Activated CD8-positive, alpha-beta T cell treated with anti-CD3 and anti-CD28 coated beads for 36 hours (primary cell): ENCODE results near the gene KAZN. TPM values are rescaled to one million over a fixed set of nuclear protein-coding genes. Genes with fewer than 3 reads are reported as not detected.

Source experiments
- ATAC-seq: fragments of 200-7000 bp; cut with Tn5 transposase; one replicate; pipeline ENCODE4 v1.10.0; 2021; ENCODE audit warnings: mild to moderate bottlenecking, moderate library complexity
- CTCF ChIA-PET: fragments of 350-600 bp; sonication (Branson Sonifier 250); formaldehyde crosslinking; loops from one replicate; lab custom pipeline; 2021; ENCODE audit warnings: antibody characterized with exemption; lab: Charles Lee
- POLR2A ChIA-PET: fragments of 350-600 bp; sonication (Branson Sonifier 250); formaldehyde crosslinking; loops from one replicate; lab custom pipeline; 2021; ENCODE audit warnings: antibody characterized with exemption; lab: Charles Lee
- DNase-seq: peaks from one replicate; pipeline ENCODE4 v3.0.0-alpha.2; 2020
- H3K27ac Mint-ChIP-seq: one replicate; pipeline ENCODE4 v1.8.0; 2021; ENCODE audit warnings: mild to moderate bottlenecking, mixed read lengths
- H3K27me3 Mint-ChIP-seq: one replicate; pipeline ENCODE4 v1.8.0; 2021; ENCODE audit warnings: mixed read lengths
- H3K36me3 Mint-ChIP-seq: one replicate; pipeline ENCODE4 v1.8.0; 2021; ENCODE audit warnings: low read depth, mixed read lengths
- H3K4me1 Mint-ChIP-seq: one replicate; pipeline ENCODE4 v1.8.0; 2021; ENCODE audit warnings: low read depth, mixed read lengths
- H3K4me3 Mint-ChIP-seq: one replicate; pipeline ENCODE4 v1.8.0; 2021; ENCODE audit warnings: mild to moderate bottlenecking, moderate library complexity, mixed read lengths
- H3K9me3 Mint-ChIP-seq: one replicate; pipeline ENCODE4 v1.8.0; 2021; ENCODE audit warnings: mixed read lengths
- intact Hi-C: fragments of 100-400 bp; cut with micrococcal nuclease; formaldehyde crosslinking; loops from one replicate; pipeline ENCODE4 v1.10.0; 2022
- total RNA-seq, 2 experiments: library from RNA; stranded (reverse); gene quantifications; one replicate each; pipeline ENCODE4 v1.2.3, GENCODE V29; 2021
- TF ChIP-seq, protein P1 (sequence below): fragments of 200-600 bp; IDR thresholded peaks from one replicate; pipeline ENCODE4 v1.8.0; 2022; ENCODE audit warnings: antibody characterized with exemption, mild to moderate bottlenecking

KAZN gene
- total RNA-seq, 2 experiments from 2014 or later, result 1.7 to 1.9 TPM

DNA sequence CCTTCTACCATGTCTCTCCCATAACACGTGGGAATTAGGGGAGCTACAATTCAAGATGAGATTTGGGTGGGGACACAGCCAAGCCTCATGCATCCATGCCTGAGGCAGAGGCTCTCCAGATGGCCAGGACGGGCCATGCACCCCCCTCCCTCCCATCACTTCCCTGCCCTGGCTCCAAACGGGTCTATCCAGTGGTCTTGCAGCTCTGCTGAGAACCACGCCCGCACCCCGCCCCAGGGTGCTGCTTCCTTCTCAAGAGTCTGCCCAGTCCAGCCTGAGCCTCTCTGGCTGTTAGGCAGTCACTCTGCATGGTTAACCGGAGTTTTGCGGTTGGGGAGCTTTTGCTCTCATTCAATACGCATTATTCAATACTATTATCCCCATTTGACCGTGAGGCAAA is 423.6 kb downstream of the KAZN start:
- no peaks in the 10 kb centered on the region for H3K4me1 Mint-ChIP-seq
- no peaks in the 10 kb centered on the region for H3K9me3 Mint-ChIP-seq
- ATAC-seq (no peak), DNase-seq (no peak)
- no peak overlapping the region for H3K27ac Mint-ChIP-seq
- H3K27me3 Mint-ChIP-seq, result no peaks in the 10 kb centered on the region
- intact Hi-C loops, result loop anchor here (10.0 kb wide), 1 partner anchor 107 kb away; no protein-coding TSS in a partner anchor
- TF ChIP-seq, protein P1, sequence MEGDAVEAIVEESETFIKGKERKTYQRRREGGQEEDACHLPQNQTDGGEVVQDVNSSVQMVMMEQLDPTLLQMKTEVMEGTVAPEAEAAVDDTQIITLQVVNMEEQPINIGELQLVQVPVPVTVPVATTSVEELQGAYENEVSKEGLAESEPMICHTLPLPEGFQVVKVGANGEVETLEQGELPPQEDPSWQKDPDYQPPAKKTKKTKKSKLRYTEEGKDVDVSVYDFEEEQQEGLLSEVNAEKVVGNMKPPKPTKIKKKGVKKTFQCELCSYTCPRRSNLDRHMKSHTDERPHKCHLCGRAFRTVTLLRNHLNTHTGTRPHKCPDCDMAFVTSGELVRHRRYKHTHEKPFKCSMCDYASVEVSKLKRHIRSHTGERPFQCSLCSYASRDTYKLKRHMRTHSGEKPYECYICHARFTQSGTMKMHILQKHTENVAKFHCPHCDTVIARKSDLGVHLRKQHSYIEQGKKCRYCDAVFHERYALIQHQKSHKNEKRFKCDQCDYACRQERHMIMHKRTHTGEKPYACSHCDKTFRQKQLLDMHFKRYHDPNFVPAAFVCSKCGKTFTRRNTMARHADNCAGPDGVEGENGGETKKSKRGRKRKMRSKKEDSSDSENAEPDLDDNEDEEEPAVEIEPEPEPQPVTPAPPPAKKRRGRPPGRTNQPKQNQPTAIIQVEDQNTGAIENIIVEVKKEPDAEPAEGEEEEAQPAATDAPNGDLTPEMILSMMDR, result no peak
- ChIA-PET POLR2A (no interaction called here), CTCF (interaction anchor here (1.4 kb wide), 1 partner anchor 243 kb away, joined by 3 read pairs; no protein-coding TSS in a partner anchor)
- H3K36me3 Mint-ChIP-seq, result no peaks in the 10 kb centered on the region
- H3K4me3 Mint-ChIP-seq, result no peak overlapping the region

DNA sequence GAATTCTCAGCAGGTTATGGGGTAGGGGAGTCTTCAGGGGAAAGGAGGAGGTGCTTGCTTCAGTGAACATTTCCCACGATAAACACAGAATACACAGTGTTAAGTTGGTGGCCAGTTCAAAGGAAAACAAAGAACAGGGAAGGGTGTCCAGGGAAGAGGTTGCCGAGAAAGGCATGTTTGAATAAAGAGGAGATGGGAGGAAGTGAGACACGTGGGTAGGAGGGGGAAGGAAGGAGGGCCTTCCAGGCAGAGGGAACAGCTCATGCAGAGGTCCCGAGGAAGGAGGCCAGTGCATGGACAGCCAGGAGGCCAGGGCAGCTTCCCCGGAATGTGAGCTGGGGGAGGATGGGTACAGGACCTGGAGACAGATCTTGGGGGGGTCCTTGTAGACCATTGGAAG is 424.7 kb downstream of the KAZN start:
- intact Hi-C loops, result loop anchor here (10.0 kb wide), 1 partner anchor 108 kb away; no protein-coding TSS in a partner anchor
- Mint-ChIP-seq H3K9me3 (no peaks in the 10 kb centered on the region), H3K36me3 (no peaks in the 10 kb centered on the region)

DNA sequence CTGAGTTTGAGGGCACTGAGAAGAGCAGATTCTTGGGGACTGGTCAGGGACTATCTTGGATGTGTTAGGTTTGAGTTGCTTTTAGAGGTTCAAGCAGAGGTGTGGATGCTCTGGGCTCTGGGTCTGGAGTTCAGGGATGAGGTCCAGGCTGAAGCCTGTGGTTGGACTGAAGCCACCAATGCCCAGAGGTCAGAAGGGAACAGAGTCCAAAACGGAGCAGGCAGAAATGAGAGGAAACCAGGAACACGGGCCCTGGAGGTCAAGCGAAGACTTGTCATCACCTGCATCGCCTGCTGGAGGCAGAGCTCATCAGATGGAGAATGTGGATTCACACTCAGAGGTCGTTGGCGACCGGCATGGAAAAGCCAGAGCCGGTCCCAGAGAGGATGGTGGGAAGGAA is 425.5 kb downstream of the KAZN start:
- TF ChIP-seq, protein P1, result no peak
- DNase-seq, result no peak
- ChIA-PET POLR2A (interaction anchor here (1.4 kb wide), 1 partner anchor 11 kb away, joined by 3 read pairs; no protein-coding TSS in a partner anchor), CTCF (no interaction called here)
- Mint-ChIP-seq H3K27me3 (no peaks in the 10 kb centered on the region), H3K27ac (no peak overlapping the region), H3K4me1 (no peaks in the 10 kb centered on the region), H3K4me3 (no peak overlapping the region), H3K9me3 (no peaks in the 10 kb centered on the region), H3K36me3 (no peaks in the 10 kb centered on the region)
- intact Hi-C loops, result loop anchor here (10.0 kb wide), 1 partner anchor 109 kb away; no protein-coding TSS in a partner anchor
- ATAC-seq, result no peak

More for the DNA sequence above, 424.7 kb downstream of the KAZN start:
- CTCF ChIA-PET, result interaction anchor here (1.4 kb wide), 1 partner anchor 244 kb away, joined by 3 read pairs; no protein-coding TSS in a partner anchor
- ATAC-seq (no peak), DNase-seq (no peak)
- no peaks in the 10 kb centered on the region for H3K4me1 Mint-ChIP-seq
- no peak overlapping the region for H3K27ac Mint-ChIP-seq
- H3K4me3 Mint-ChIP-seq, result no peak overlapping the region
- POLR2A ChIA-PET, result interaction anchor here (1.4 kb wide), 1 partner anchor 10 kb away, joined by 3 read pairs; no protein-coding TSS in a partner anchor
- no peaks in the 10 kb centered on the region for H3K27me3 Mint-ChIP-seq
- TF ChIP-seq, protein P1, result no peak

DNA sequence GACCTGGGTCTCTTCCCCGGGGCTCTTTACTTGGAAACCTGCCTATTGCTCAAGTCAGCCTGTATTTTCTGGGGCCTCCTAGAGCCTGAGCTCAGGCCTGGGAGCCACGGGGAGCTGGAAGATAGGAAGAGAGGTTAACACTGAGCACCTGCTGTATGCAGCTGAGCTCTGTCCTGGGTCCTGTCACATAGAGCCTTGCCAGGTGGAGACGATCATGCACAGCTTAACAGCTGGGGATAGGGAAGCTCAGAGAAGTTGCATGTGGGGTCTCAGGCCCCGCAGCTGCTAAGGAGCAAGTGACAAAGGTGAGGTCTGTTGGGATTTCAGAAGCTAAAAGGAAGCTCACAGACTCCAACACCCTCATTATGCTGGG is 427.6 kb downstream of the KAZN start:
- intact Hi-C loops, result loop anchor here (10.0 kb wide), 1 partner anchor 111 kb away; no protein-coding TSS in a partner anchor
- DNase-seq, result no peak
- H3K27ac Mint-ChIP-seq, result no peak overlapping the region
- ATAC-seq, result no peak
- H3K4me1 Mint-ChIP-seq, result no peaks in the 10 kb centered on the region
- no peak overlapping the region for H3K4me3 Mint-ChIP-seq
- H3K27me3 Mint-ChIP-seq, result no peaks in the 10 kb centered on the region
- no peaks in the 10 kb centered on the region for H3K9me3 Mint-ChIP-seq
- no peaks in the 10 kb centered on the region for H3K36me3 Mint-ChIP-seq
- POLR2A ChIA-PET, result no interaction called here
- TF ChIP-seq, protein P1, result no peak
- CTCF ChIA-PET, result interaction anchor here (1.0 to 3.2 kb wide), 9 partner anchors 8 to 247 kb away, joined by 3 to 13 read pairs (median 4); no protein-coding TSS in a partner anchor

DNA sequence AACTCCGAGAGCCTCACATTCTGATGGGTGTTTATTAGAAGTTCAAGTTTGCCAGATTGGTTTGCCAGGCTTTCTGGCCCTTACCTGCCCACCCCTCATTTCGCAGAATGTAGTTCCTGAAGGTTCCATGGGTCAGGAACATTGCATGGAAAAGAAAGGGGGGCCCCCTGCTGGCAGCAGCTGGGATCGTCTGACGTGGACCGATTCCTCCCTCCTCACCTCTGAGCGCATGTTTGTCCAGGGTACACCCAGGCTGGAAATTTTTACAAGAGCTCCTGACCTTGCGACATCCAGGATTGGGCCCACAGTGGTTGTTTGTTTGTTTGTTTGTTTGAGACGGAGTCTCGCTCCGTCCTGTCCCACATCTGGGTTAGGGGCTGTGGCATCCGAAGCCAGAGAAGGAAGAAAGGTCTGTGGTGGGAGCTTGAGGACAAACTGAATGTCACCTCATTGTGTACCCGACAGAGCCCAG is 429.1 kb downstream of the KAZN start:
- Mint-ChIP-seq H3K4me1 (no peaks in the 10 kb centered on the region), H3K4me3 (no peak overlapping the region), H3K36me3 (no peaks in the 10 kb centered on the region), H3K27me3 (no peaks in the 10 kb centered on the region), H3K9me3 (no peaks in the 10 kb centered on the region), H3K27ac (no peak overlapping the region)
- DNase-seq (peak; percentile 57), ATAC-seq (no peak)
- POLR2A ChIA-PET, result no interaction called here
- intact Hi-C loops, result loop anchor here (10.0 kb wide), 1 partner anchor 113 kb away; no protein-coding TSS in a partner anchor
- TF ChIP-seq, protein P1, result peak; percentile 90
- CTCF ChIA-PET, result interaction anchor here (0.6 to 3.2 kb wide), 25 partner anchors 8 to 332 kb away, joined by 3 to 13 read pairs (median 3); no protein-coding TSS in a partner anchor
